Peyer's patch (tissue), 4 donors: ENCODE data around the gene GYG2.

Experiments
- CTCF ChIP-seq, 6 experiments: fragments of 450-650 bp in 4 of 6; fragments of 200-600 bp in 2 of 6; sonication (generic) in 1 of 6; IDR thresholded peaks; one replicate each; pipeline ENCODE4 v1.5.1; 2017 to 2019; ENCODE audit warnings: antibody characterized with exemption in 6 of 6, mild to moderate bottlenecking in 3 of 6, moderate library complexity in 1 of 6
- POLR2A ChIP-seq, 2 donors: fragments of 450-650 bp; IDR thresholded peaks; one replicate each; pipeline ENCODE4 v1.5.1; 2017; ENCODE audit warnings: antibody characterized with exemption in 2 of 2, mild to moderate bottlenecking in 2 of 2, moderate library complexity in 2 of 2

GRCh38 chrX:2913118-2913517 lies 84.4 kb downstream of the GYG2 start:
- TF ChIP-seq CTCF (IDR thresholded peaks at IDR 0.05) (peak in 2 of 6 experiments; percentile 14 to 36), POLR2A (IDR thresholded peaks at IDR 0.05) (no peak)
